K562 (cell line): ENCODE measurements around the gene SPRR2E. TPM values are rescaled to one million over a fixed set of nuclear protein-coding genes. Genes with fewer than 3 reads are reported as not detected.

Experiments used
- BDP1 ChIP-seq: IDR thresholded peaks from 3 replicates; pipeline ENCODE4 v1.6.1; 2011; ENCODE audit not compliant: insufficient read length, insufficient read depth
- LEF1 ChIP-seq: fragments of 450-650 bp; IDR thresholded peaks from 2 replicates; pipeline ENCODE4 v1.6.1; 2016; ENCODE audit warnings: mild to moderate bottlenecking
- MCM7 ChIP-seq, 2 experiments: fragments of 450-650 bp; IDR thresholded peaks; 2 replicates each; pipeline ENCODE4 v1.6.1; 2016 to 2018
- NR0B1 ChIP-seq: fragments of 450-650 bp; IDR thresholded peaks from one replicate; pipeline ENCODE4 v1.6.1; 2018; ENCODE audit warnings: mild to moderate bottlenecking, moderate library complexity; ENCODE audit not compliant: partially characterized antibody
- NR2C1 ChIP-seq, 2 experiments: fragments of 450-650 bp; IDR thresholded peaks; 2 replicates each; pipeline ENCODE4 v1.6.1; 2017; ENCODE audit warnings: mild to moderate bottlenecking in 2 of 2, antibody characterized with exemption in 1 of 2, inconsistent platforms in 1 of 2, missing compliant biosample characterization in 1 of 2, missing genetic modification characterization in 1 of 2
- PRDM10 ChIP-seq: fragments of 450-650 bp; IDR thresholded peaks from 2 replicates; pipeline ENCODE4 v1.6.1; 2018; ENCODE audit not compliant: partially characterized antibody
- RBM34 ChIP-seq: fragments of 200-400 bp; formaldehyde crosslinking; IDR thresholded peaks from 2 replicates; pipeline ENCODE4 v1.6.1; 2018; ENCODE audit warnings: low read length, borderline replicate concordance; ENCODE audit not compliant: insufficient read depth
- SMARCA5 ChIP-seq: fragments of 450-650 bp; IDR thresholded peaks from 2 replicates; pipeline ENCODE4 v1.6.1; 2016
- ZFP91 ChIP-seq: sonication (generic); formaldehyde crosslinking; IDR thresholded peaks from 2 replicates; pipeline ENCODE4 v1.8.0; 2022; ENCODE audit warnings: mild to moderate bottlenecking, missing genetic modification reagents
- ZNF449 ChIP-seq: fragments of 250-450 bp; sonication (Bioruptor Pico); IDR thresholded peaks from 2 replicates; pipeline ENCODE4 v1.8.0; 2022; ENCODE audit warnings: moderate library complexity, mild to moderate bottlenecking, inconsistent platforms
- polyA plus RNA-seq, 8 experiments: library from polyadenylated mRNA; depleted of rRNA in 4 of 8; stranded (reverse) in 5 of 8; unstranded in 3 of 8; fragments of >200 nt; fragmentation: Nextera tagmentation in 2 of 8; fragmentation: Illumina TruSeq in 1 of 8; extraction: Ambion mirVana in 2 of 8; extraction: Trizol in 1 of 8; gene quantifications; 2 replicates each; pipeline versions ENCODE4 v1.2.1 to v1.2.3, GENCODE V29; 2011 to 2014; ENCODE audit warnings: inconsistent platforms in 1 of 8, missing spikeins in 1 of 8
- total RNA-seq, 7 experiments: library from RNA; depleted of rRNA in 6 of 7; stranded (reverse); fragments of >200 nt in 6 of 7; fragmentation: Illumina TruSeq in 2 of 7; extraction: Trizol in 2 of 7; gene quantifications; 2 replicates each; pipeline versions ENCODE4 v1.2.1 to v1.2.3, GENCODE V29; 2011 to 2021; ENCODE audit warnings: low replicate concordance in 1 of 7

The SPRR2E gene
- total and polyA plus RNA-seq, 9 of the 15 experiments (the other 6 are each of a cell fraction or from before 2014, with no cell fraction given): not detected

GRCh38 chr1:153058826-153059784 is 35.2 kb downstream of the SPRR2E start (continued):
- no peak for TF ChIP-seq NR0B1
- TF ChIP-seq SMARCA5: no peak
- TF ChIP-seq PRDM10: peak; percentile 62
- TF ChIP-seq ZNF449: no peak
- TF ChIP-seq RBM34: no peak
- no peak for TF ChIP-seq BDP1
- TF ChIP-seq ZFP91: no peak
- peak; percentile 89 for TF ChIP-seq LEF1
- no peak for TF ChIP-seq MCM7 (IDR thresholded peaks at IDR 0.05)
- no peak for TF ChIP-seq NR2C1 (IDR thresholded peaks at IDR 0.05)
- TF ChIP-seq NR2C1 (tag; IDR thresholded peaks at IDR 0.05): no peak
